DND-41 (cell line): ENCODE results near the gene RASL11A.
A peak's percentile ranks its signal among the peaks of the same experiment; 100 is the strongest.
"Not testable (repeated sequence)": the region's sequence is repeated elsewhere in the genome, so short reads cannot be mapped to it uniquely, and the experiment has no call there.

Experiments used
- ATAC-seq: fragments of 200-7000 bp; cut with Tn5 transposase; 3 replicates; pipeline ENCODE4 v1.9.1; 2021; ENCODE audit warnings: low read depth; ENCODE audit not compliant: insufficient read depth
- DNase-seq: peaks from one replicate; pipeline ENCODE4 v3.0.0-alpha.2; 2020
- H2AFZ ChIP-seq: 2 replicates; pipeline ENCODE4 v1.6.0; 2012; ENCODE audit warnings: low read depth, low read length
- H3K27ac ChIP-seq: 2 replicates; pipeline ENCODE4 v1.5.1; 2012; ENCODE audit warnings: low read length, inconsistent platforms
- H3K27me3 ChIP-seq: fragments of 200-600 bp; sonication (generic); 2 replicates; pipeline ENCODE4 v1.6.0; 2012; ENCODE audit warnings: low read length, mild to moderate bottlenecking, inconsistent platforms; ENCODE audit not compliant: insufficient read depth, poor library complexity
- H3K36me3 ChIP-seq: 2 replicates; pipeline ENCODE4 v1.5.1; 2012; ENCODE audit warnings: low read length, inconsistent platforms; ENCODE audit not compliant: insufficient read depth
- H3K4me1 ChIP-seq: 2 replicates; pipeline ENCODE4 v1.5.1; 2012; ENCODE audit warnings: mild to moderate bottlenecking, low read length; ENCODE audit not compliant: insufficient read depth
- H3K4me2 ChIP-seq: 2 replicates; pipeline ENCODE4 v1.6.0; 2012; ENCODE audit warnings: mild to moderate bottlenecking, moderate library complexity, low read length, inconsistent platforms; ENCODE audit not compliant: insufficient read depth
- H3K4me3 ChIP-seq, 2 experiments: fragments of 200-600 bp in 1 of 2; shearing (Covaris generic) in 1 of 2; 2 replicates each; pipeline ENCODE4 v1.5.1; 2012 to 2016; ENCODE audit warnings: inconsistent platforms in 2 of 2, low read length in 2 of 2, mild to moderate bottlenecking in 2 of 2, low read depth in 1 of 2, moderate library complexity in 1 of 2
- H3K79me2 ChIP-seq: 2 replicates; pipeline ENCODE4 v1.6.0; 2012; ENCODE audit warnings: low read length, inconsistent platforms; ENCODE audit not compliant: insufficient read depth
- H3K9ac ChIP-seq: 2 replicates; pipeline ENCODE4 v1.6.0; 2012; ENCODE audit warnings: low read depth, mild to moderate bottlenecking, inconsistent platforms, low read length, moderate library complexity
- H3K9me3 ChIP-seq: 2 replicates; pipeline ENCODE4 v1.5.1; 2012; ENCODE audit warnings: low read length, moderate library complexity, mild to moderate bottlenecking, inconsistent platforms; ENCODE audit not compliant: insufficient read depth, severe bottlenecking
- H4K20me1 ChIP-seq: 2 replicates; pipeline ENCODE4 v1.6.0; 2012; ENCODE audit warnings: low read length; ENCODE audit not compliant: insufficient read depth
- CTCF ChIP-seq: IDR thresholded peaks from 2 replicates; pipeline ENCODE4 v1.5.1; 2012; ENCODE audit warnings: borderline replicate concordance, low read length, moderate library complexity, mild to moderate bottlenecking; ENCODE audit not compliant: poor library complexity, severe bottlenecking; ENCODE audit errors: extremely low read depth
- EZH2 ChIP-seq: IDR thresholded peaks from 3 replicates; pipeline ENCODE4 v1.6.1; 2012; ENCODE audit warnings: borderline replicate concordance, low read depth, mild to moderate bottlenecking, moderate library complexity, low read length, inconsistent platforms; ENCODE audit not compliant: severe bottlenecking

Gene RASL11A

GRCh38 chr13:27298849-27299248, 28.2 kb downstream of the RASL11A start:
- Histone ChIP-seq H3K27me3 (peaks cover 28% of the 10 kb centered on the region), H3K4me2 (no peak overlapping the region), H4K20me1 (no peaks in the 10 kb centered on the region), H3K4me1 (no peaks in the 10 kb centered on the region), H3K9me3 (no peaks in the 10 kb centered on the region), H3K9ac (no peak overlapping the region), H3K79me2 (no peaks in the 10 kb centered on the region), H2AFZ (no peak overlapping the region), H3K4me3 (no peak overlapping the region), H3K27ac (no peak overlapping the region), H3K36me3 (no peaks in the 10 kb centered on the region)
- TF ChIP-seq EZH2 (no peak), CTCF (no peak)
- ATAC-seq (no peak), DNase-seq (no peak)

- H3K9me3 ChIP-seq, H3K9ac ChIP-seq, H3K79me2 ChIP-seq, ATAC-seq, H3K4me3 ChIP-seq, H2AFZ ChIP-seq, H3K36me3 ChIP-seq, H3K27ac ChIP-seq, DNase-seq, H3K4me2 ChIP-seq, H4K20me1 ChIP-seq, H3K4me1 ChIP-seq: not testable (repeated sequence)
- H3K27me3 ChIP-seq, result peaks cover 28% of the 10 kb centered on the region
Observed at GRCh38 chr13:27300406-27300805, 29.8 kb downstream of the RASL11A start.

GRCh38 chr13:27300941-27301586, 30.4 kb downstream of the RASL11A start:
- no peaks in the 10 kb centered on the region for H3K36me3 ChIP-seq
- H3K9ac ChIP-seq, result no peak overlapping the region
- no peak overlapping the region for H2AFZ ChIP-seq
- no peaks in the 10 kb centered on the region for H3K4me1 ChIP-seq
- TF ChIP-seq EZH2, result no peak
- no peak for TF ChIP-seq CTCF
- H3K79me2 ChIP-seq, result no peaks in the 10 kb centered on the region
- DNase-seq (no peak), ATAC-seq (no peak)
- no peaks in the 10 kb centered on the region for H3K9me3 ChIP-seq
- no peak overlapping the region for H3K4me3 ChIP-seq
- H4K20me1 ChIP-seq, result no peaks in the 10 kb centered on the region
- no peak overlapping the region for H3K4me2 ChIP-seq
- peaks cover 29% of the 10 kb centered on the region for H3K27me3 ChIP-seq
- H3K27ac ChIP-seq, result no peak overlapping the region

GRCh38 chr13:27302643-27303262, 32.1 kb downstream of the RASL11A start:
- Histone ChIP-seq H3K9ac (no peak overlapping the region), H2AFZ (no peak overlapping the region), H3K36me3 (no peaks in the 10 kb centered on the region), H3K4me1 (no peaks in the 10 kb centered on the region), H3K27ac (no peak overlapping the region), H3K9me3 (no peaks in the 10 kb centered on the region), H3K27me3 (peaks cover 23% of the 10 kb centered on the region), H4K20me1 (no peaks in the 10 kb centered on the region), H3K4me3 (no peak overlapping the region), H3K4me2 (no peak overlapping the region), H3K79me2 (no peaks in the 10 kb centered on the region)
- DNase-seq (no peak), ATAC-seq (0 out of 3 replicates have a peak, but pooled peaks have one; percentile 29)
- no peak for TF ChIP-seq CTCF
- no peak for TF ChIP-seq EZH2
